LoVo (cell line): Measurements from ENCODE around the gene TARBP1.
"Not testable (repeated sequence)": the region's sequence is repeated elsewhere in the genome, so short reads cannot be mapped to it uniquely, and the experiment has no call there.

Source experiments
- DNase-seq: peaks from one replicate; pipeline ENCODE4 v3.0.0-alpha.2; 2016; ENCODE audit warnings: low spot score

TARBP1 gene

DNA sequence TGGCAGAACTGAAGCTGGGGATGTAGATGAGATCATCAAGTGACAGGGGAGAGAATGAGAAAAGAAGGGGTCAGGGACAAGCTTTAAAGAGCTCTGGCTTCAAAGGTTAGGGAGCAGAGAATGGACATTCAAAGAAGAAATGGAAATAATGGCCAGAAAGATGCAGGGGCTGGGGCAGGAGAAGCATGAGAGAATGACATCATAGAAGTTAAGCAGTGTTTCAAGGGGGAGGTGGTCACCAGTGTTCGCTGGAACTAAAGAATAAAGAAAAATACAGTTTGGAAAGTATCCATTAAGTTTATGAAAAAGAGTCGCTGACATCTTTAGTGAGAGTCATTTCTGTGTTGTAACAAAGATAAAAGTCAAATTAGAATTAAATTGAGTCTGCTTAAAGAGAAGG lies 44.3 kb downstream of the TARBP1 start:
- DNase-seq, result no peak

DNA sequence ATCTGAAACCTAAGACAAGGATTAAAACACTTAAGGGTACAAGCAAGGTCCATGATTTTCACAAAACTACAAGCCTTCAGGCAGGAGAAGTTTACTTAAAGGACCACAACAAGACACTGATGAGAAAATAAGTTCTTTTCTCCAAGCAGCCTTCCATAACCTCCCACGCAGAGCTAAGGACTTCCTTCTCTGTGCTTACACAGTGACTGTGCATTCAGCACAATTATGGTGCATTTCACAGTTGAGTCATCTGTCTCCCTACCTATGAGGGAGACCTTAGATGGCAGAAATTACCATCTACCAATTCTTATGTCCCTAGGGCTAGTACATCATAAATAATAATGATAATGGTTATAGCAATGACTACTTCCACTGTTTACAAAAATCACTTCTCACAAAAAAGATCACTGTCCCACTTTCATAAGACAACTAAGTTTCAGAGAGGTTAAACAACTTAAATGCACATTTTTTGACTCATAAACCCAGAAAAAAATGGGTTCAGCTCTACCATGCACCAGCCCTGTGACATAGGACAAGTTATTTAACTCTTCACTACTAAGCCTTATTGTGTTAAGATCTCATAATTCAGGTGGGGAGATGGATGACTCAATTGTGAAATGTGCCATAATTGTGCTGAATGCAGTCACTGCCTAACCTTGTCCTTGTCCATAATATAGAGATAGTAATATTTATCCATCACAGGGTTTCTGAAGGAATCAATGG lies 45.3 kb downstream of the TARBP1 start:
- DNase-seq, result no peak

- DNase-seq, result no peak
These were observed 47.7 kb downstream of the TARBP1 start for GRCh38 chr1:234431255-234431654.

DNA sequence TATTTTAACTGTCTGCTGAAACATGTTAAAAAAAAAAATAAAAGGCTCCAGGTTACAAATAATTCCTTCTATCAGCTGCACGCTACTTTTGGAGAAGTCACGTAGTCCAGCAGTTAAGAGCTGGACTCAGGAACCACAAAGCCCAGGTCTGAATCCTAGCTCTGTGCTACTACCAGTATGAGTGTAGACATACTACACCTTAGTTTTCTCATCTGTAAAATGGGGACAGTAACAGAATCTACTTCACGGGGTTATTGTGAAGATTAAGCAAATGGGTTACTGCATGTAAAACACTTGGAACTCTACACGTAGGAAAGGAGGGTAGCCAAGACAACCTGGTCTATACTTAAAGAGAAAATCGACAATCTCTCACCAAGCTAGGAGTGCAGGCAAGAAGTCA lies 48.3 kb downstream of the TARBP1 start:
- no peak for DNase-seq

GRCh38 chr1:234429434-234429806 lies 49.6 kb downstream of the TARBP1 start:
- DNase-seq, result no peak

DNA sequence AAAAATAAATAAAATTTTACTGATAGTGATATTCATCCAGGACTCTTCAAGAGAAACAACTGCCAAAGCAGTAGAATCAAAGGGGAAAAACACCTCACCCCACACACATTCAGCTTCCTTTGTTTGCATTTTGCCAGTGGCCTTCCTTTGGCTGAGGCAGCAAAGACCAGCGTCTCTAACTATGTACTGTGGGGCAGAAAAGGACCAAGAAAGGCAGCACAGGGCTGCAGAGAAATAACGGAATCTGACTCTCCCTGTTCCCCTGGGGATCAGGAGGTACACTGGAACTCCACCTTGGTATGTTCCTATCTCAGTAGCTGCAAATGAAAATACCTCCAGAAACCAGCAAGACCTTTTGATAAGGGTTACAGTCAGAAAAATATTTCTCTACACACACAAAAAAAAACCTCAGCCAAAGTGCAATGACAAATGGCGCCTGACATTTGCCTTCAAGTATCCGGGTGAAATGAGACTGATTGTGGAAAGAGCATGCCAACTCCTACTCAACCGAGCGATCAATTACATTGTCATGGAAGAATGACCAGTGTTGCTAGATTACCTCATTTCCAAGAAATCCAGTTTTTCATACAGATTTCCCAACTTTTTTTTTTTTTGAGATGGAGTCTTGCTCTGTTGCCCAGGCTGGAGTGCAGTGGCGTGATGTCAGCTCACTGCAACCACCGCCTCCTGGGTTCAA lies 50.9 kb downstream of the TARBP1 start:
- DNase-seq, result no peak

DNA sequence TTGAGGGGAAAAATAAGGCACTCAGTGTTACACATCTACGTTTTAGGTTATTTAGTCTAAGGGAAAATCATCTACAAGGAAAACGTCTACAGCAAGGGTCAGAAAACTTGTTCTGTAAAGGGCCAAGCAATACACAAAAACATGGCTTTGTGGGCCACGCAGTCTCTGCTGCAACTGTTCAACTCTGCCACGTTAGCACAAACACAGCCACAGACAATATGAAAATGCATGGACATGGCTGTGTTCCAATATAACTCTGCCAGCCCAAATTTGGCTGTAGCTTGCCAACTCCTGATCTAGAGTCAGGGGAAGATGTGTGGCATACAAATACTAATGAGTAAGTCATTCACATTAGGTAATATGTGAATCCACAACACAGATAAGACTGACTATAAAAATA lies 65.0 kb downstream of the TARBP1 start:
- DNase-seq, result no peak

DNA sequence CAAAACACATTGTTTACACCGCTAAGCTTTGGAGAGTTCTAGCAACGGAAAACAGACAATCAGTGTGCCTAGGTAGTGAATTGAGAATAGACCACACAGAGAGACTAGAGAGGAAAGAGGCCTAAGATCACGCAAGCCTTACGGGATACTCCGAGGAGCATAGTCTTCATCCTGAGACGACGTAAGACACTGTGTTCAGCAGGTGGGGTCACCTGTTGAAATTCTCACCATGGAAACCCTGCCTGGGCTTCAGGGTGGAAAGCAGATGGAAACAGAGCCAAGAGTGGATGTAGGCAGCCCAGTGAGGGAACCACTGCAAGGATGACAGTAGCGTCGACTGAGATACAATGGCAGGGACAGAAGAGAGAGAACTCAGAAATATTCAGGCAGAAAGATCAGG lies 65.5 kb downstream of the TARBP1 start:
- DNase-seq, result no peak

GRCh38 chr1:234412830-234413229 lies 66.1 kb downstream of the TARBP1 start:
- no peak for DNase-seq

DNA sequence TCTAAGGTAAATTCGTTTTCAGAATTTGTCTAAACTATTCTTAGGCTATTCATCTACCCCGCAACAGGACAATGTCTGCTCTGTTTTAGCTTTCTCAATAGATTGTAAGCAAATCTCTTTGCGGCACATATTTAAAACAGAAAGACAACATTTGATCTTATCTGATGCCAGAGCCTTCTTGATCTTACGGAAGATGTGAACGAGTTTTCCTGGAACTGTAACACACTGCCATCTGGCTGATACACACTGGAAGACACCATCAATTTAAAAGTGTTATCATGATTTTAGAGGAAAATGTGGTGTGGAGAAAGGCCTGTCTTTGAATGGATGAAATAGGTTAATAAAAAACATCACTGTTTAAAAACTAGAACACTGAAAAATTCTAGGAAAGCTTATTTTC lies 69.7 kb downstream of the TARBP1 start:
- no peak for DNase-seq

DNA sequence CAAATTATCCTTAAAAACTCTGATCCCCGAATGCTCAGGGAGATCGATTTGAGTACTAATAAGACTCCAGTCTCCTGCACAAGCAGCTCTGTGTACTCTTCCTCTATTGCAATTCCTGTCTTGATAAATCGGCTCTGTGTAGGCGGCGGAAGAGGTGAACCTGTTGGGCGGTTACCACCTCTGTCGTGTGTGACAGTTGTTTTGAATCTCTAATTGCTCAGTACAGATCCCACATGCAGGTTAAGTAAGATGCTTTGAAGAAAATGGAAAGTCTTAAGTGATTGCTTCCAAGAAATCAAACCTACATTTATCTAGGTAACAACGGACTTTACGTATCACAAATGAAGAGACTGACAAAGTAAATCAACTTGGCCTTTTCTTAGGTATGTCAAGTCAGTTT lies 70.2 kb downstream of the TARBP1 start:
- DNase-seq, result no peak

GRCh38 chr1:234406871-234407270 lies 72.1 kb downstream of the TARBP1 start:
- DNase-seq, result no peak

GRCh38 chr1:234405676-234406075 lies 73.3 kb downstream of the TARBP1 start:
- DNase-seq, result no peak

DNA sequence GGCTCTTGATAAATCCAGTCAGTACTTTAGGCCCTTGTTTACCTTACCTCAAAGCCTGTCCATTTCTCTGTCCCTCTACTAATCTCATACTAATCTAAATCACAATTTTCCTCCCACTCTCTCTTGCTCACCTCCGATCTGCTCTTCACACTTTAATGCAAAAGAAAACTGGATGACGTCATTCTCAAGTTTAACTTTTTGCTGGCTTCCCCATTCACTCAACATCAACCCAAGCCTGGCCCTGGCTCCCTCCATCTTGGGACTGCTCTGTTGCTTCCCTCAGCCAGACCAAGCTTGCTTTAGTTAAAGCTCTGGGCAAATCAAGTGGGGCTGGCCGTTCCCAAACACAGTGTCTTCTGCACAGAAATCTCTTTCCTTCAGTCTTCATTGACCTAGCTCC lies 76.0 kb downstream of the TARBP1 start:
- DNase-seq, result no peak

- DNase-seq, result no peak
These were observed 77.3 kb downstream of the TARBP1 start for GRCh38 chr1:234401658-234402057.

DNA sequence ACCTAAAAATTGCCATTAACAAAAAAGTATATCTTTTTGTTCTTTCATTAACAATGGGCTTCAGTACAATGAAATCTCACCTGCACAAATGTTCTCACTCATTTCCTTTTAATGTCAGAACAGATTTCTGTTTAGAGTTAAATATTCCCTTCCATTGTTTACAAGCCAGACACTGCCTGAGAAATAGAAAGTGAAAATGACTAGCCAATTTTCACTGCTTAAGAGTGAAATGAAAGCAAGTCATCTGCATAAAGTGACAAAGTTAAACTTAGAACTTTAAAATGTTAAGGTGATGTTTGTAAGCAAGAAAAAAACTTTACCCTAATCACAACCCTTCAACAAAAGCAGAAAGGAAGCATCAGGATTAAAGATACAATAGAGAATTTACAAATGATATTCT lies 78.2 kb downstream of the TARBP1 start:
- DNase-seq, result no peak

DNA sequence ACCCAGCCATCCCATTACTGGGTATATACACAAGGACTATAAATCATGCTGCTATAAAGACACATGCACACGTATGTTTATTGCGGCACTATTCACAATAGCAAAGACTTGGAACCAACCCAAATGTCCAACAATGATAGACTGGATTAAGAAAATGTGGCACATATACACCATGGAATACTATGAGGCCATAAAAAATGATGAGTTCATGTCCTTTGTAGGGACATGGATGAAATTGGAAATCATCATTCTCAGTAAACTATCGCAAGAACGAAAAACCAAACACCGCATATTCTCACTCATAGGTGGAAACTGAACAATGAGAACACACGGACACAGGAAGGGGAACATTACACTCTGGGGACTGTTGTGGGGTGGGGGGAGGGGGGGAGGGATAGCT lies 79.5 kb downstream of the TARBP1 start:
- not testable (repeated sequence) for DNase-seq

DNA sequence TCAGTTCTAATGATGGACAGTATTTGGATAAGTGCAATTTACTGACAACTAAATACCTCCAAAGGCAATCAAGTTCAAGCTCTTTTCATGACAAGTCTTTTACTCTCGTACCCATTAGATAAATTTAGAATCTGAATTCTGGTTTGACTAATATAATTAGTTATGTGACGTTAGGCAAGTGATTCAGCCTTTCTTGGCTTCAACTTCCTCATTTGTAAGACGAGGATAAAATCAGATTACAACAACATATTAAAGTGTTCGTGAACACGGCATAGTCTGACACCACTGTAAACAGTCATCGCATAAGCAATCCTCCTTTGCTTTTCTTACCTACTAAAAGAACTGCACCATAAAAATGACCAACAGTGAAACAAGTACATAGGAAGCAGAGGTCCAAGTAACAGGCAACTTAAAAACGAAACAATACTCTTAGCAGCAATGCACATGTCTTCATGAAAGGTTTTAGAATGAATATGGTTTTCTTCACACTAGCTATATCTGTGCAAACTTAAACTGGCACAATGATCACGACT lies 80.1 kb downstream of the TARBP1 start:
- DNase-seq, result no peak

DNA sequence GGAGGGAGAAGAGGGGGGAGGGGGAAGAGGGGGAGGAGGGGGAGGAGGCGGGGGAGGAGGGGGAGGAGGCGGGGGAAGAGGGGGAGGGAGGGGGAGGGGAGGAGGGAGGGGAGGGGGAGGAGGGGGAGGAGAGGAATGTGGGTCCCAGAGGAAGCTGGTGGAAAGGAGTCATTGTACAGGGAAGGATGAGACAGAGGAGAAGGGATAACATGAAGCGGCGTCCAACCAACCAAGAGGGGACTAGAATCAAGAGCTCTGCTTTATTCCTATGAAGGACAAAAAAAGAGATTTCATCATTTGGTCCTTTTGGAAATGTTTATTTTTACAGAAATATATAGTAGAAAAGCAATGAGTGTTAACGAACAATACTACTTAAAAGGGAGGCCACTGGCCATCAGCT lies 81.2 kb downstream of the TARBP1 start:
- no peak for DNase-seq

DNA sequence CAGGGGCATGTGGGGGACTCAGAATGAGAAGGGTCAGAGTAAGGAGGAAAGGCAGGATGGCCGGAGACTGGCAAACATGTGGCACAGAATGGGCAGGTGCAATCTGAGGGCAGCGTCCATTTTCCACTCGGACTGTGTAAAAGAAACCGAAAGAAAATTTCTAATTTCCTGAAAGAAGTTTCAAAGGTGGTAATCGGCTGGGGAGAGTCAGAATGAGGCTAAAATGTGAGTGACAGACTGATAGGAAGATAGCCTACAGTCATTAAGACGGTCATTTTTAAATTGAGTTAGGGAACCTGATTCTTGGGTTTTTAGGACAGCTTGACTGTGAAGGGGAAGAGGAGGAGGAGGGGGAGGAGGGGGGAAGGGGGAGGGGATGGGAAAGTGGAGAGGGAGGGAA lies 82.1 kb downstream of the TARBP1 start:
- DNase-seq, result no peak

GRCh38 chr1:234396092-234396491 lies 82.9 kb downstream of the TARBP1 start:
- DNase-seq, result no peak

- no peak for DNase-seq
These were observed 83.7 kb downstream of the TARBP1 start for GRCh38 chr1:234395297-234395696.

GRCh38 chr1:234393190-234393589 lies 85.8 kb downstream of the TARBP1 start:
- DNase-seq, result no peak

DNA sequence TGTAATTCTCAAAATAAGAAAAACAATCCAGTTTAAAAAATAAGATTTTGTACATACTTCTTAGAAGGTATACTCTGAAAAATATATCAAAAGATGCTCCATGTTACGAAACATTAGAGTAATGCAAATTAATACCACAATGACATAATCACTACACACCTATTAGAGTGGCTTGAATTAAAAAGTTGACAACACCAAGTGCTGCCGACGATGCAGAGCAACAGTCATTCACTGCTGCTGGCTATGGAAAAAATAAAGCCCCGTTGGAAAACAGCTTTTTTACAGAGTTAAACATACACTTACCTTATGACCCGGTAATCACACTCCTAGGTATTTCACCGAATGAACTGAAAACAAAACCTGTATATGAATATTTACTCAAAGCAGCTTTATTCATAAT lies 90.9 kb downstream of the TARBP1 start:
- DNase-seq, result no peak
